Stimulated activated CD8-positive, alpha-beta memory T cell treated with anti-CD3 and anti-CD28 coated beads, Interleukin-15, amount 100 ng/mL, for 1 hour (primary cell): ENCODE data around the gene HGF.

Source experiments
- DNase-seq: peaks from one replicate; pipeline ENCODE4 v3.0.0-alpha.2; 2020; ENCODE audit warnings: low read depth

The HGF gene

GRCh38 chr7:81682873-81683272 is 87.0 kb downstream of the HGF start:
- DNase-seq, result no peak

GRCh38 chr7:81680120-81680519 is 89.7 kb downstream of the HGF start:
- no peak for DNase-seq

GRCh38 chr7:81676813-81677212 is 93.0 kb downstream of the HGF start:
- DNase-seq, result no peak

GRCh38 chr7:81676105-81676811 is 93.6 kb downstream of the HGF start:
- no peak for DNase-seq

GRCh38 chr7:81674431-81674830 is 95.4 kb downstream of the HGF start:
- no peak for DNase-seq

- no peak for DNase-seq
These were observed 97.0 kb downstream of the HGF start for GRCh38 chr7:81672872-81673271.

GRCh38 chr7:81669476-81670105 is 100.3 kb downstream of the HGF start:
- no peak for DNase-seq

GRCh38 chr7:81666209-81666608 is 103.6 kb downstream of the HGF start:
- no peak for DNase-seq

GRCh38 chr7:81665236-81665635 is 104.6 kb downstream of the HGF start:
- no peak for DNase-seq

- DNase-seq, result no peak
These were observed 105.5 kb downstream of the HGF start for GRCh38 chr7:81664304-81664703.

- no peak for DNase-seq
These were observed 107.3 kb downstream of the HGF start for GRCh38 chr7:81662531-81662930.

GRCh38 chr7:81659697-81660395 is 110.0 kb downstream of the HGF start:
- DNase-seq, result no peak

GRCh38 chr7:81657551-81657950 is 112.3 kb downstream of the HGF start:
- no peak for DNase-seq

- DNase-seq, result no peak
These were observed 114.6 kb downstream of the HGF start for GRCh38 chr7:81655271-81655670.

- no peak for DNase-seq
These were observed 117.6 kb downstream of the HGF start for GRCh38 chr7:81652225-81652624.
